K562 (cell line): ENCODE data around the gene PLEKHG4B. TPM values are rescaled to one million over a fixed set of nuclear protein-coding genes. Genes with fewer than 3 reads are reported as not detected.

ENCODE experiments used
- ATAC-seq: fragments of 200-7000 bp; cut with Tn5 transposase; 3 replicates; pipeline ENCODE4 v1.9.1; 2020; ENCODE audit warnings: moderate library complexity
- BruUV-seq: library from RNA; stranded (reverse); fragments of 400-500 nt; replicated peaks from 2 replicates; lab custom pipeline; 2021; lab: Mats Ljungman, UMichigan
- CTCF ChIA-PET: fragments of 300-600 bp; formaldehyde crosslinking; extraction: SDS; loops from one replicate; lab custom pipeline; 2021; ENCODE audit warnings: low intra/inter-chr PET ratio; lab: Yijun Ruan, JAX
- POLR2A ChIA-PET: fragments of 300-600, 350-650 bp; sonication (Branson Sonifier 250); formaldehyde crosslinking; extraction: SDS; loops from one replicate; lab custom pipeline; 2021; ENCODE audit warnings: antibody characterized with exemption, inconsistent platforms; lab: Yijun Ruan, JAX
- DNase-seq, 4 experiments: peaks; one replicate each; pipeline versions ENCODE4 v3.0.0 to v3.0.0-alpha.2; 2011 to 2018; ENCODE audit warnings: low spot score in 3 of 4, mixed read lengths in 3 of 4; ENCODE audit errors: extremely low read depth in 1 of 4
- FAIRE-seq: peaks from 2 replicates; lab custom pipeline; 2011; peaks lifted over from hg19 to GRCh38; lab: Jason Lieb, UNC
- H2AFZ ChIP-seq: 2 replicates; pipeline ENCODE4 v1.6.0; 2011; ENCODE audit warnings: low read depth, low read length, control low read depth, inconsistent platforms
- H3K27ac ChIP-seq: fragments of 200-600 bp; 3 replicates; pipeline ENCODE4 v1.8.0; 2011; ENCODE audit warnings: low read depth, mild to moderate bottlenecking, control low read depth, inconsistent platforms, low read length, moderate library complexity, mixed read lengths; ENCODE audit errors: extremely low read depth
- H3K27me3 ChIP-seq, 2 experiments: fragments of 300-600 bp in 1 of 2; 2 replicates in 1 of 2; 3 replicates in 1 of 2; pipeline versions ENCODE4 v1.6.0 to v1.8.0; 2011; ENCODE audit warnings: inconsistent platforms in 2 of 2, low read length in 2 of 2, mild to moderate bottlenecking in 1 of 2, mixed read lengths in 1 of 2, moderate library complexity in 1 of 2; ENCODE audit not compliant: control insufficient read depth in 2 of 2, insufficient read depth in 2 of 2
- H3K36me3 ChIP-seq: fragments of 300-600 bp; 3 replicates; pipeline ENCODE4 v1.8.0; 2011; ENCODE audit warnings: mild to moderate bottlenecking, low read length, inconsistent platforms; ENCODE audit not compliant: control insufficient read depth, insufficient read depth
- H3K4me1 ChIP-seq, 2 experiments: fragments of 200-600 bp in 1 of 2; replicated peaks in 1 of 2; 2 replicates in 1 of 2; 3 replicates in 1 of 2; pipeline versions ENCODE4 v1.5.1 to v1.8.0; 2011; ENCODE audit warnings: inconsistent platforms in 2 of 2, low read length in 2 of 2, mild to moderate bottlenecking in 1 of 2, mixed read lengths in 1 of 2, moderate library complexity in 1 of 2; ENCODE audit not compliant: control insufficient read depth in 2 of 2, insufficient read depth in 2 of 2
- H3K4me2 ChIP-seq: 2 replicates; pipeline ENCODE4 v1.6.1; 2011; ENCODE audit warnings: low read length, control low read depth, inconsistent platforms, mixed read lengths; ENCODE audit not compliant: insufficient read depth
- H3K4me3 ChIP-seq: fragments of 200-600 bp; sonication (generic), shearing (Covaris generic); 2 replicates; pipeline ENCODE4 v1.5.1; 2016; ENCODE audit warnings: control low read depth, inconsistent platforms
- H3K79me2 ChIP-seq: fragments of 200-600 bp; 3 replicates; pipeline ENCODE4 v1.8.0; 2011; ENCODE audit warnings: low read length, inconsistent platforms; ENCODE audit not compliant: control insufficient read depth, insufficient read depth
- H3K9ac ChIP-seq, 2 experiments: 2 replicates each; pipeline versions ENCODE4 v1.6.0 to v1.6.1; 2011; ENCODE audit warnings: low read depth in 2 of 2, low read length in 2 of 2, control low read depth in 1 of 2, inconsistent platforms in 1 of 2, mild to moderate bottlenecking in 1 of 2, mixed read lengths in 1 of 2; ENCODE audit not compliant: insufficient read depth in 1 of 2
- H3K9me1 ChIP-seq: one replicate; pipeline ENCODE4 v1.6.0; 2011; ENCODE audit warnings: inconsistent platforms, mild to moderate bottlenecking, low read length, moderate library complexity; ENCODE audit not compliant: control insufficient read depth, insufficient read depth
- H3K9me3 ChIP-seq: replicated peaks from 2 replicates; pipeline ENCODE4 v1.5.1; 2011; ENCODE audit warnings: low read depth, low read length, inconsistent platforms; ENCODE audit not compliant: control insufficient read depth, insufficient read depth
- H4K20me1 ChIP-seq: replicated peaks from 2 replicates; pipeline ENCODE4 v1.6.1; 2011; ENCODE audit warnings: low read length, inconsistent platforms, mixed read lengths; ENCODE audit not compliant: control insufficient read depth, insufficient read depth
- BCOR ChIP-seq: fragments of 450-650 bp; IDR thresholded peaks from 2 replicates; pipeline ENCODE4 v1.6.1; 2016
- BRD4 ChIP-seq: fragments of 200-600 bp; sonication (generic); IDR thresholded peaks from 2 replicates; pipeline ENCODE4 v1.6.1; 2017; ENCODE audit warnings: inconsistent platforms
- CTBP1 ChIP-seq: fragments of 450-650 bp; IDR thresholded peaks from 2 replicates; pipeline ENCODE4 v1.6.1; 2016; ENCODE audit warnings: borderline replicate concordance
- DDX20 ChIP-seq: fragments of 450-650 bp; IDR thresholded peaks from 2 replicates; pipeline ENCODE4 v1.6.1; 2016; ENCODE audit warnings: missing genetic modification characterization, low read depth, mild to moderate bottlenecking, missing compliant biosample characterization, moderate library complexity
- MBD2 ChIP-seq: sonication (generic); IDR thresholded peaks from 2 replicates; pipeline ENCODE4 v1.6.1; 2016; ENCODE audit warnings: low read depth, borderline replicate concordance
- NR1H2 ChIP-seq: sonication (generic); formaldehyde crosslinking; IDR thresholded peaks from 2 replicates; pipeline ENCODE4 v1.4.0; 2020; ENCODE audit warnings: mild to moderate bottlenecking, missing genetic modification reagents
- RBM34 ChIP-seq: fragments of 200-400 bp; formaldehyde crosslinking; IDR thresholded peaks from 2 replicates; pipeline ENCODE4 v1.6.1; 2018; ENCODE audit warnings: low read length, borderline replicate concordance; ENCODE audit not compliant: insufficient read depth
- SP2 ChIP-seq: IDR thresholded peaks from 2 replicates; pipeline ENCODE4 v1.6.1; 2011; ENCODE audit warnings: mild to moderate bottlenecking, low read depth, low read length, moderate library complexity; ENCODE audit not compliant: poor library complexity, severe bottlenecking; ENCODE audit errors: extremely low read depth
- STAT6 ChIP-seq: sonication (generic); formaldehyde crosslinking; IDR thresholded peaks from 2 replicates; pipeline ENCODE4 v1.8.1; 2023; ENCODE audit warnings: mild to moderate bottlenecking, missing genetic modification reagents
- ZC3H4 ChIP-seq: sonication (generic); formaldehyde crosslinking; IDR thresholded peaks from 2 replicates; pipeline ENCODE4 v1.9.0; 2021; ENCODE audit warnings: missing genetic modification reagents, borderline replicate concordance
- WGBS: fragments of 100-300 bp; shearing (Covaris generic); methylation state at CpG from one replicate; pipeline ENCODE4 v1.1.6; 2016; ENCODE audit warnings: low coverage, mixed read lengths; ENCODE audit not compliant: insufficient coverage; ENCODE audit errors: missing lambda C conversion rate; 5-methylcytosine and 5-hydroxymethylcytosine counted together
- in situ Hi-C: fragments of 300-500 bp; cut with MboI; formaldehyde crosslinking; loops from 4 replicates; pipeline ENCODE4 v1.15.0; 2018; ENCODE audit warnings: inconsistent platforms, mixed read lengths
- intact Hi-C: fragments of 100-400 bp; cut with micrococcal nuclease; formaldehyde crosslinking; loops from 2 replicates; pipeline ENCODE4 v1.14.2; 2022
- polyA plus RNA-seq, 8 experiments: library from polyadenylated mRNA; depleted of rRNA in 4 of 8; stranded (reverse) in 5 of 8; unstranded in 3 of 8; fragments of >200 nt; fragmentation: Nextera tagmentation in 2 of 8; fragmentation: Illumina TruSeq in 1 of 8; extraction: Ambion mirVana in 2 of 8; extraction: Trizol in 1 of 8; gene quantifications; 2 replicates each; pipeline versions ENCODE4 v1.2.1 to v1.2.3, GENCODE V29; 2011 to 2014; ENCODE audit warnings: inconsistent platforms in 1 of 8, missing spikeins in 1 of 8
- total RNA-seq, 7 experiments: library from RNA; depleted of rRNA in 6 of 7; stranded (reverse); fragments of >200 nt in 6 of 7; fragmentation: Illumina TruSeq in 2 of 7; extraction: Trizol in 2 of 7; gene quantifications; 2 replicates each; pipeline versions ENCODE4 v1.2.1 to v1.2.3, GENCODE V29; 2011 to 2021; ENCODE audit warnings: low replicate concordance in 1 of 7

Gene PLEKHG4B
- total and polyA plus RNA-seq, 9 of the 15 experiments (the other 6 are each of a cell fraction or from before 2014, with no cell fraction given) = 0.02 TPM; not detected in 8

GRCh38 chr5:140443-140829, 48.5 kb downstream of the PLEKHG4B start:
- Histone ChIP-seq H4K20me1 (no peaks in the 10 kb centered on the region), H3K4me3 (no peak overlapping the region), H3K4me1 (peaks cover 0 to 13% of the 10 kb centered on the region in 2 experiments; a peak in 1 of 5 replicates), H3K79me2 (no peaks in the 10 kb centered on the region), H3K9ac (no peak overlapping the region), H3K9me1 (no peaks in the 10 kb centered on the region), H3K4me2 (no peak overlapping the region), H3K36me3 (no peaks in the 10 kb centered on the region), H3K27ac (no peak overlapping the region), H3K9me3 (no peaks in the 10 kb centered on the region)
- intact Hi-C loops = no loop called here
- no peak for FAIRE-seq
- no peak for DNase-seq
- ATAC-seq = no peak
- ChIA-PET POLR2A (no interaction called here), CTCF (no interaction called here)
- WGBS = 11% methylated on average over 7 of the region's 7 CpGs
- TF ChIP-seq BRD4 = no peak
- TF ChIP-seq STAT6 (CRISPR knock-in tag) = no peak
- no peak for TF ChIP-seq CTBP1
- no peak for TF ChIP-seq SP2
- TF ChIP-seq MBD2 = no peak
- TF ChIP-seq RBM34 = no peak
- TF ChIP-seq BCOR = no peak
- no peak for TF ChIP-seq ZC3H4 (CRISPR knock-in tag)
- TF ChIP-seq DDX20 = no peak
- no peak for TF ChIP-seq NR1H2
- TF ChIP-seq, all 486 proteins: peak for 0
- Histone ChIP-seq H2AFZ (no peak overlapping the region), H3K27me3 (peaks cover 23 to 54% of the 10 kb centered on the region in 2 experiments; a peak in 4 of 5 replicates)
- no TSS peak for BruUV-seq
- in situ Hi-C loops = no loop called here
